HK-2 (cell line): ENCODE results near the gene MGAM2.
"Not testable (repeated sequence)": the region's sequence is repeated elsewhere in the genome, so short reads cannot be mapped to it uniquely, and the experiment has no call there.

Source experiments
- DNase-seq: peaks from one replicate; pipeline ENCODE4 v3.0.0-alpha.2; 2018; ENCODE audit not compliant: unreplicated experiment

The MGAM2 gene

DNA sequence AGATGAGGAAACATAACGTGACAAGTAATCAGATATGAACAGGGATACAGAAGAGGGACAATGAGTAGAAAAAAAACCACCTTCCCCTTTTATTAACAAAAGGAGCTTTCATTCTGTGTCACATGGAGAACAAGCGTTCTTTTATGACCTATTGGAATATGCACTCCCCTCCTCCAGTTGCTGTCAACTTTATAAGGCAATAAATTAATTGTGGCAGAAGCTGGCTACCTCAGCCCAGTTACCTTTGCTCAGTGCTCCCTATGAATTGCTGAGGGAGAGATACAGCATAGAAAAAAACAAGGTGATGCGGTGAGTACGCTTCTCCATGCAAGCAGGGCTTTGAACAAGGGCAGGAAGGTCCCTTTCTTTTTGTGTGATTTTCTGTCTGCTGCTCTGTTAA is at the start of gene MGAM2:
Gene MGAM2 (plus strand): TSS at position 220 of the 400 bp plus-strand sequence. CDS start 5,156 bp downstream, outside the sequence.
- DNase-seq: no peak

- no peak for DNase-seq
These were observed 47.7 kb upstream of the MGAM2 start for GRCh38 chr7:142063551-142064442.

- no peak for DNase-seq
These were observed 45.0 kb upstream of the MGAM2 start for GRCh38 chr7:142066536-142066935.

GRCh38 chr7:142077762-142078161 is 33.8 kb upstream of the MGAM2 start:
- no peak for DNase-seq

DNA sequence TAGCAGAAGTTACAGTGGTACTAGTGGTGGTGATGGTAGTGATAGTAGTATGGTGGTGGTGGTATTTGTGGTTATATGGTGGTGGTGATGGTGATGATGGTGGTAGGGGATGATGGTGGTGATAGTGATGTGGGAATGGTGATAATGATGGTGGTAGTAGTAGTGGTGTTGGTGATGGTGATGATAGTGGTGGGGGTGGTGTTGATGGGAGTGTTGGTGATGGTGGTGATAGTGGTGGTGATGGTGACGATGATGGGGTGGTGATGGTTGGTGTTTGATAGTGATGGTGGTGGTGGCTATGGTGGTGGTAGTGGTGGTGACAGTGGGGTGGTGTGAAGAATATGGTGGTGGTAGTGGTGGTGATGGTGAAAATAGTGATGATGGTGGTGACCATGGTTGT is 27.9 kb upstream of the MGAM2 start:
- no peak for DNase-seq

GRCh38 chr7:142085428-142085827 is 26.1 kb upstream of the MGAM2 start:
- DNase-seq: no peak

DNA sequence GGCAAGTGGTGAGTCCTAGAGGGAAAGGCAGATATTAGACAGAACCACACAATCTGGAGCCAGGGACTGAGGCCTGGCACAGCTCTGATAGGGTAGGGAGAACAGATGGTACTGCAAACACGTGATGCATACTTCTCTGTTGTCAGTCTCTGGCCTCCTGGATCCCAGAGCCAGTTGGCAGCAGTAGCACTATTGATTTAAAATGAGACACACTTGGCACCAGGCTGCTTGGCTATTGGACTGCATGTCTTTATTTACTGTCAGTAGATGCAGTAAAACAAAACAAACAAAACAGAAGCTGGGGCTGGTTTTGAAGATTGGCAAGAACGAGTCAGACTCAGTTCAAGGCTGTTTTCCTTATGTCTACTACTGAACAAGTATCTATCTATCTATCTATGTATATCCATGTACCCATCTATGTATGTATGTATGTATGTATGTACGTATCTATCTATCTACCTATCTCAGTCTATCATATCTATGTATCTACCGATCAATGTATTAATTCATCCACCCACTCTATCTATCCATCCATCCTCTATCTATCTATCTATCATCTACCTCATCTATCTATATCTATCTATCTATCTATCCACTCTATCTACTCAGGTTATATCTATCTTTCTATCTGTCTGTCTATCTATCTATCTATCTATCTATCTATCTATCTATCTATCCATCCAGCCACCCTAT is 23.4 kb upstream of the MGAM2 start:
- DNase-seq: no peak

- DNase-seq: no peak
These were observed 22.5 kb upstream of the MGAM2 start for GRCh38 chr7:142089035-142089434.

- DNase-seq: no peak
These were observed 19.6 kb upstream of the MGAM2 start for GRCh38 chr7:142091961-142092360.

DNA sequence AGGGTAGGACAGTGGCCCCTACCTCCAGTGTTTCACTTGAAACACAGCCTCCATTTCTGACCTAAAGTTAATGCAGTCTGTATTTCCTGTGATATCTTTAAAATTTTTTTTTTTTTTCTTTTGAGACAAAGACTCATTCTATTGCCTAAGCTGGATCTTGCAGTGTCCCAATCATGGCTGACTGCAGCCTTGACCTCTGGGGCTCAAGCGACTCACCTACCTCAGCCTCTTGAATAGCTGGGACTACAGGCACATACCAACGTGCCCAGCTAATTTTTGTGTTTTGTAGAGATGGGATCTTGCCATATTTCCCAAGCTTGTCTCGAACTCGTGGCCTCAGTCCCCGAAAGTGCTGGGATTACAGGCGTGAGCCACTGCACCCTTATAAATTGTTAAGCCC is 16.7 kb upstream of the MGAM2 start:
- no peak for DNase-seq

GRCh38 chr7:142097571-142097970 is 13.9 kb upstream of the MGAM2 start:
- no peak for DNase-seq

DNA sequence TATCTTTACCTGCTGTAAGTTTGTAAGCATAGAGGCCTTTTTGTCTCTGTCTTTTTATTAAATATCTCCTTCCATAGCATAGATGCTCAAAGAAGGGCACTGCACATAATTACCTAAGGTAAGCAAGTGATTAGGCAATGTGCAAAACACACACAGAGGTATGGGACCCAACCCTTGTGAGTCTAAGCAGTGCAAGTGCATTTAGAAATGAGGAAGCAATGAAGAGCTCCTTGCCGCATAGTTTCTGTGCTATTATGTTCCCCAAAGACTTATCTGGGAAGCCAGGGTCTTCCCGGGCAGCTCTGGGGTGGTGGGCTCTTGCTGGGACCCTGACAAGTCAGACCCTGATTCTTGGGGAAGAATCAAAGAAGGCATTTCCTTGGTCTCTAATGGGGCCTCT is 13.5 kb upstream of the MGAM2 start:
- DNase-seq: no peak

GRCh38 chr7:142099347-142099746 is 12.2 kb upstream of the MGAM2 start:
- not testable (repeated sequence) for DNase-seq

- no peak for DNase-seq
These were observed 10.9 kb upstream of the MGAM2 start for GRCh38 chr7:142100634-142101033.

DNA sequence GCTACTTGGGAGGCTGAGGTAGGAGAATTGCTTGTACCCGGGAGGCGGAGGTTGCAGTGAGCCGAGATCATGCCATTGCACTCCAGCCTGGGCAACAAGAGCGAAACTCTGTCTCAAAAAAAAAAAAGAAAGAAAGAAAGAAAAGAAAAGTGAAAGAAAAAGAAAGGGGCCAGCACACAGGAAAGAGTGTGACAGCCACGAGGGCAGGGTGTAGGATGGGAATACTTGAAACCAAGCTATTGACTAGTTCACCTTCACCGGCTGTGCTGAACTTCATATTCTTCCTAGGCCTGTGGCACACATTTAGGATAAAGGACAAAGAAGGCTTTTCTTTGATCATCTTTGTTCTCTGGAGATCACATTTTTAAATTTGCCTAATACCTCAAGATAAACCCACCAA is 9.7 kb upstream of the MGAM2 start:
- not testable (repeated sequence) for DNase-seq

GRCh38 chr7:142104550-142105527 is 6.7 kb upstream of the MGAM2 start:
- DNase-seq: no peak

DNA sequence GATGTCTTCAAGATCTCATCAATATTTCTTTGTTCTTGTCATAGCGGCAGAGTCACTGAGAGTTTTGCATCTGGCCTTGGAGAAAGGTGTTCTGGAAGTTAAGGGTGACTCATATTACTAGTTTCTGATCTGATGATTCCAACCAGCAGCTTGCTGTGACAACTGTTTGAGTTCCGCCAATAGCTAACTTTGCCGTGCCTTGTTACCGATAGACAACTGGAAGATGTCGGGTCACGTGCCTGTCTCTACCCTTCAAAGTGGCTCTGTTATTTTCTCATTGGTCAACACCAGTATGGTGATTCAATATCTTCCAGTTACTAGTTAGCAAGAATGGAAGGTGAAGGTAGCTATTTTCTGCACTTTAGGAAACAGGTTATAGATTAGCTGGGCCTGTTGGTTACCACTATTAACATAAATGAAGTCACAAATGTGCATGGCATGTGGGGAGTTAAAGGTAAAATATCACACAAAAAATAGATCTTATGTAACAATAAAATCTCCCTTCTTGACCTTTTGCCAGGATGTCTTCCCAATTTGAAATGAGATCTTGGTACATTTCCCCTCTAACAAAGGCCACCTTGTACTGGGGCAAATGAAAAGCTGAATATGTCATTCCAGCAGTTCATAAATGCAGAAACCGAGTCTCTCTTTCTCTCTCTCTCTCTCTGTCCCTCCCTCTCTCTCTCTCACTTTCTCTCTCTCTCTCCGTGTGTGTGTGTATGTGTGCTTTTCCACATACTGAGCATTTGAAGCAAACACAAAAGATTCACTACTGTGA is 2.6 kb upstream of the MGAM2 start:
- no peak for DNase-seq

DNA sequence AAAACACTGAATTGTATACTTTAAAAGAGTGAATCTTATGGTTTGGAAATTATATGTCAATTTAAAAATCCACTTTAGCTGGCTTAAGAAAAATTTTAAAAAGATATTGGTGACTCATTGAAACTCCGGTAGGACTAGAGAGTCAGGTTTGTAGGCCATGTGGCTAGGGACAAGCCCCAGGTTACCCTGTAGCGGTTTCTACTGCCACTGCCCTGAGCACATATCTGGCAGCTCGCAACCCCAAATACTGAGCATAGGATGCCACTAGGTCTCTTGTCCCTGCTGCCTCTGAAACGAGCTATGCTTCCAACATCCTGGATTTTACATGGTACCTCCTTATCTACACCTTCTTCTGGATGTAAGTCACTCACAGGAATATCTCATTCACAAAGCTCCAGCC is 1.4 kb upstream of the MGAM2 start:
- no peak for DNase-seq

- no peak for DNase-seq
These were observed 880 bp upstream of the MGAM2 start for GRCh38 chr7:142110638-142111037.

DNA sequence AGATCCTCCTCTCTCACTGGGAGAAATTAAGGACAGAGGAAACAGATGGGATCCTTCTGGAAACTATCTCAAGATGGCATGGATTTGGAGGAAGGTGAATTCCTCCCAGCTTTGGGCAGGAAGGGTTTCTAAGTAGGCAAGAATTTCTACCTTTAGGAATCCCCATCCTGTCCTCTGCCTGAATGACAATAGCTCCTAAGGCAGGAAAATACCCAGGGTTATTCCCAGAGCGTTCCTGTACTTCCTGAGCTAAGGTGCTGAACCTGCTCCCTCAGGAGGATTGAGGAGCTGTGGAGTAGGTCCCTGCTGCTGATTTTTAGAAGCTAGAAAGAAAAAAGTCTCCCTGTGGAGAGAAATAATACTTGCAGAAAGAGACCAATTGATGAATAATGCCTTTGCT is 568 bp downstream of the MGAM2 start:
- DNase-seq: no peak

- DNase-seq: no peak
These were observed 2.7 kb downstream of the MGAM2 start for GRCh38 chr7:142114207-142114606.
